GM12891 (cell line): ENCODE results near the gene DIS3L2.

Source experiments
- POLR2A ChIP-seq: IDR thresholded peaks from 2 replicates; pipeline ENCODE4 v1.6.1; 2011; ENCODE audit warnings: low read depth, low read length, control low read depth
- POLR2AphosphoS5 ChIP-seq: IDR thresholded peaks from 2 replicates; pipeline ENCODE4 v1.6.1; 2011; ENCODE audit warnings: low read depth, low read length, control low read depth
- SPI1 ChIP-seq: IDR thresholded peaks from 2 replicates; pipeline ENCODE4 v1.6.1; 2011; ENCODE audit warnings: low read depth, low read length, control low read depth
- TAF1 ChIP-seq: IDR thresholded peaks from 2 replicates; pipeline ENCODE4 v1.6.1; 2011; ENCODE audit warnings: low read depth, low read length, control low read depth

- TF ChIP-seq POLR2A (no peak), POLR2AphosphoS5 (no peak), TAF1 (no peak), SPI1 (no peak)
Measured at GRCh38 chr2:231957913-231958763, 3.4 kb upstream of the DIS3L2 start.
